GM19099 (cell line): Measurements from ENCODE around the gene URB2.

Experiments
- POLR2A ChIP-seq: IDR thresholded peaks from 3 replicates; pipeline ENCODE4 v1.6.1; 2011; ENCODE audit warnings: low read depth; ENCODE audit not compliant: insufficient read length; ENCODE audit errors: extremely low read depth

Gene URB2

DNA sequence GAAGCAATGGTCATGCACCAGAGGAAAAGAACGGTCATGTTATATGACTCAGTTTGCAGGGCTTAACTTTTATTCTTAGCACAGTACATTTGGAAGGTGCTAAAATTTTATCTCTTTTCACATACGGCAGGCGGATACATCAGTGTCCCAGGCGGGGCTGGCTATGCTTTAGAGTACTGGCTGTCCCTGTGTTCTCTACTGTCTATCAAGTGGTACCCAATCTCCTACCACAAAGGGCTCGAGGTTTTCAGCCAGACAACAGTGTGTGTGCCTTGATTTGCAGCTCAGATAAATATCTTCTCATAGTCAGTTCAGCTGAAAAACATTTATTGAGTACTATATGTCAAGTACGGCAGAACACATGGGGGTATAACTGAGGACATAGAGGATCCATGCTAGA is 65.3 kb downstream of the URB2 start:
- no peak for TF ChIP-seq POLR2A

DNA sequence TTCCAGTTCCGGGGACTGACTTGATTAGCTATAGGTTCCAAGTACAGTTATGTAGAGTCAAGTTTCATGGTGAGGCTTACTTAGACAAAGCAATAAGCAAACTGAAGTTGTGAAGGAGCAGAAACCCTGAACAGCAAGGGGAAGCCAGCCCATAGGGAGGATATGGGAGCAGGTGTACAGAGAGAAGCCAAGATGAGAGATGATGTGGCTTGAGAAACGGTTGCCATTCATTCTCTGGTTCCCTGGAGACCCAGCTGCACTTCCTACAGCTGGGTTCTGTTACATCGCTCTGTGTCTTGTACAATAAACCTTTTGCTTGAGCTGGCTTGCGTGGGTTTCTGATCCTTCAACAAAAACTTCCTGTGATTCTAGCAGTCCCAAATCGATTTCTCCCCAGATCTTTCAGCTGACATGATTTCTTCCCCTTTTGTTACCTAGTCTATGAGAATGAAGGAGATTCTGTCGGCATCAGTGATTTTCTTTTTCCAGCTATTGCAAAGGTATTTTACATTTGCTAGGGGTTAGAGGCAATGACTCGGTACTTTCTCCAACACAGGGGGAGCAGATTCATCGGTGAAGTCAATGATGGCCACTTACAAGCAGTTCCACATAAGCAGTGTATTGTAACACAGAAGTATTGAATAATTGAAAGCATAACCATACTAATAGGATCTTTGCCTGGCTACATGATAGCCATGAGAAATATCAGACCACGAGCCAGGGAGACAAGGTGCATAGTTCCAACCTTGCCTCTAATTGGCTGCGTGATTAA is 67.3 kb downstream of the URB2 start:
- no peak for TF ChIP-seq POLR2A

DNA sequence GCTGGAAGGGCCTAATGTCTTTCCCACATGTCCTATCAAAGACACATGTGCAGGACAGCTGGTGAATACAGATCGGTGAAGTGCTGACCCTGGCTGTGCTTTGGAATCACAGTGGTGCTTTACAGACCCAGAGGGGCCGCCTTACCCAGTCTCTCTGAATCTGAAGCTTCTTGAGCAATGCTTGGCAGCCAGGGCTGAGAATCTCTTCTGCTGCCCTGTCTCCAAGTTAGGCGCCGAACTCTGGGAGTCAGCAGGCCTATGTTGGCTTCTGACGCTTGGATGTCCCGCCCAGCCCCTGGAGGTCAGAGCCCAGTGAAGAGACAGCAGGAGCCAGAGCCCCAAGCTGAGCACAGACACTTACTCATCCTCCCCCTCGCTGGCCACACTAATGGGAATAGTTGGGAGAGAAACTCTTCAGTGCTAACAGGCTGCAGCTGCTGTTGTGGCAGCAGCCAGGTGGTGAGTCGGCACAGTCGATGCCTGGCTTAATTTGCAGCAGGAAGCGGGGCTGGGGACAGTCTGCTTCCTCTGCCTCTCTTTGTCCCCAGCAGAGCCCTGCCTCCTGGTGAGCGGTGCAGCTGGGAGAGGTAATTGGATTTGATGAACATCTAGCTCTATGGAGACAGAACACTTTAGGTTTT is 68.1 kb downstream of the URB2 start:
- TF ChIP-seq POLR2A, result no peak

DNA sequence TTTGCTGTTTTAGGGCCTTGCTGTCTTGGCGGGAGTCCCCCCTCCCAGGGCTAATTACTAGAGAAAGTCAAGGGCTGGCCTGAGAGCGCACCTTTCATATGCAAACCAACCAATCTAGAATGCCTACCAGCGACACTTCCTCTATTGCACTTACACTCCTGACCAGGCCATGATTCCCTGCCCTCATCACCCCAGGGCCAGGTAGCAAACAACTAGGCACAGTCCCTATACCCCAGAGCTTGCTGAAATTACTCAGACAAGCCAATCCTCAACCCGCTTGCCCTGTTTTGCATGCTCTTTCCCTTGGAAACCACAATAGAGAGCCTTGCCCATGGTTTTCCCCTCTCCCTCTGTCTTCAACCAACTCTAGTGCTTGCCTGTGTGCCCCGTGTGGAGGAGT is 70.3 kb downstream of the URB2 start:
- TF ChIP-seq POLR2A, result no peak

DNA sequence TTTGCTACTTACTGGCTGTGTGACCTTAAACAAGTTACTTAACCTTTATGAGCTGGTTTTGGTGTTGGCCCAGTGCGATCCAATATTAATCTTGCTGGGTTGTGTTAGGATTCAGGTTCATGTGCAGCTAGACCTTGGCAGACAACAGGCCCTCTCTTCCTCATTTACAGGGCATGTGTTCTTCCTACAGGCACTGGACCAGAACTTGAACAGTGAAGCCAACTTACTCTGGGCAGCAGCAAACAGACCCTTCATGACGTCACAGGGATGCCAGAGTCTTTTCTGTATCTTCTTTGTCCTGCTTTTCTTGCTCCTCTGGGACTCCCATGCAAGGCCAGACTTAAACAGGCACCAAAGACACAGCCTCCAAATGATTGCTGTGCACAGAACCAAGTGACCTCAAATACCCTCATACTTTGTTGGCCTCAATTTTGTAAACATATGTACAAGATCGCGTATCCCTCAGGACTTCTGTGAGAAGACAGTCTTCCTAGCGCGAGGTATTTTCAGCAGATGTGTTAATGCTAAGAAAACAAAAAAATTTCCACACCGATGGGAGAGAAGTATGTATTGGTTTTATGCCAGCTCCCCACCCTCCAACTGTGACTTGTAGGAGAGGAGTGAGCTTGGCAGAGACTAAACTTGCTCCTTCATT is 73.7 kb downstream of the URB2 start:
- TF ChIP-seq POLR2A, result no peak

DNA sequence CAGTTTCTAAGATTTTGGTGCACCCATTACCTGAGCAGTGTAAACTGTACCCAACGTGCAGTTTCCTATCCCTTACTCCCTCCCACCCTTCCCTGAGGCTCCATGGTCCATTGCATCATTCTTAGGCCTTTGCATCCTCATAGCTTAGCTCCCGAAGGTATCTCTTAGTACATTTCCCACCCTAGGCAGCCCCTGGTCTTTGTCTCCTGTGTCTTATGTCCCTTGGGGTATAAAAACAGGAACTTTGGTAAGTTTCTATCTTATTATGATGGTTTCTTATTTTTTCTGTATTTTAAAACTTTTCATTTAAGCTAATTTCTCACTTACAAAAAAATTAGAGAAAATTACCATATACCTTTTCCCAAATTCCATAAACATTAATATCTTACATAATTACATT is 78.1 kb downstream of the URB2 start:
- TF ChIP-seq POLR2A, result no peak

DNA sequence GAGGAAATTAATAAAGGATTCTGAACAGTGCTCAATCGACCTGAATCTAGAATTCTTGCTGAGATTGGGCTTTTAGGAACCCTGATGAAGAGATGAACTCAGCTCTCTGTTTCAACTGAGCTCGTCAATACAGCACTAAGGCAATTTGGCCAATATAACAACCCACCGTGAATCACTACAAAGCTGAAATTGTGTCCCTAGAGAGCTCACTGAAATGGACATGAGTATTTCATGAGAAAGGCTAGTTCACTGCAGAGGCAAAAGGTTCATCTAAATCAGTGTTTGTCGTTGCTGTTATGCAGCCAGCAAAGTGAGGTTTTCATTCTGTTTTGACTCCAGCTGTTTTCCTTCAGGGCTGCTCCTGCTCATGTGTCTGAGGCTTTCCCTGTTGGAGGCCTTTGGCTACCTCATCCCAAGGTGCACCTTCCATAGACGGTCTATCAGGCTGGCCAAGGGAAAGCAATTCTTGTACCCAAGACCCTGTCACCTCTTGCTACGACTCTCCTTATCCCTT is 83.5 kb downstream of the URB2 start:
- TF ChIP-seq POLR2A, result no peak
